Retina (tissue), 1 donor: Measurements from ENCODE around the gene KCNN1.
A peak's percentile ranks its signal among the peaks of the same experiment; 100 is the strongest.
"Not testable (repeated sequence)": the region's sequence is repeated elsewhere in the genome, so short reads cannot be mapped to it uniquely, and the experiment has no call there.

Experiments
- DNase-seq: peaks from one replicate; pipeline ENCODE4 v3.0.0-alpha.2; 2016

Gene KCNN1

DNA sequence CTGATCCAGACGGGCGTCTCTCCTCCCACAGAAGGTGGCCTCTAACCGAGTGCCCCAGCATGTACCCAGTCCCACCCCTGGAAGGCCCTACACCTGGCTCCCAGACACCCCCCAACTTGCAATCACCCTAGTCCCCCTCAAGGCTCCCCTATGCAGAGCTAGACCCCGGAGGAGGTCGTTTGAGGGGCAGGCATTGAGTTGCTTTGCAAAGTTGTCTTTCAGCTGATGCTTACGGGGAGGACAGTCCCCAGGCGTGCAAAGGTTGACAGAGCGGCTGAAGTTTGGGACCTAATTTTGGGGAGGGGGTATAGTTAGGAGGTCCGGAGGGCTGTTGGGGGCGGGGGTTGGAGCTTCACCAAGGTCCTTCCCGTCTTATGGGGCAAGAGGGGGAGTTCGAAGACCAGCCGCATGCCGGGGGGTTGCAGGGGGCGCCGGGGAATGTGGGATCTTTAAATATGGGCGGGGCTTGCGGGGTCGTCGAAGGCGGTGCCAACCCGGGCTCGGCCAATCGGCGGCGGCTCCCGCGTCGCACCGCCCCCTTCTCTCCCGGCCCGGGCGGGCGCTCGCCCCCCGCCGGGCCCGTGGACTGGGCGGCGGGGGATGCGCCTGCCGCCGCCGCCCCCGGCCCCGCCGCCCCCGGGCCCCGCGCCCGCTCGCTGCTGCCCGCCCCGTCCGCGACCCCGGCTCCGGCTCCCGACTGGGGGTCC lies at the start of gene KCNN1:
Gene KCNN1, plus strand, starts transcription at position 558 of the 707 bp plus-strand sequence. CDS start 6,782 bp downstream, outside the sequence.
- DNase-seq, result no peak

DNA sequence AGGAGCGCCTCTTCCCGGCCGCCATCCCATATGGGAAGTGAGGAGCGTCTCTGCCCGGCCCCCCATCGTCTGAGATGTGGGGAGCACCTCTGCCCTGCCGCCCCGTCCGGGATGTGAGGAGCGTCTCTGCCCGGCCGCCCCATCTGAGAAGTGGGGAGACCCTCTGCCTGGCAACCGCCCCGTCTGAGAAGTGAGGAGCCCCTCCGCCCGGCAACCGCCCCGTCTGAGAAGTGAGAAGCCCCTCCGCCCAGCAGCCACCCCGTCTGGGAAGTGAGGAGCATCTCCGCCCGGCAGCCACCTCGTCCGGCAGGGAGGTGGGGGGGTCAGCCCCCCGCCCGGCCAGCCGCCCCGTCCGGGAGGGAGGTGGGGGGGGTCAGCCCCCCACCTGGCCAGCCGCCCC lies 48.8 kb upstream of the KCNN1 start:
- not testable (repeated sequence) for DNase-seq

DNA sequence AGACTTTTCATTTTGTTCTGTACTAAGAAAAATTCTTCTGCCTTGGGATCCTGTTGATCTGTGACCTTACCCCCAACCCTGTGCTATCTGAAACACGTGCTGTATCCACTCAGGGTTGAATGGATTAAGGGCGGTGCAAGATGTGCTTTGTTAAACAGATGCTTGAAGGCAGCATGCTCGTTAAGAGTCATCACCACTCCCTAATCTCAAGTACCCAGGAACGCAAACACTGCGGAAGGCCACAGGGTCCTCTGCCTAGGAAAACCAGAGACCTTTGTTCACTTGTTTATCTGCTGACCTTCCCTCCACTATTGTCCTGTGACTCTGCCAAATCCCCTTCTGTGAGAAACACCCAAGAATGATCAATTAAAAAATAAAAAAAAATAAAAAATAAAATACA lies 47.8 kb upstream of the KCNN1 start:
- DNase-seq, result not testable (repeated sequence)

DNA sequence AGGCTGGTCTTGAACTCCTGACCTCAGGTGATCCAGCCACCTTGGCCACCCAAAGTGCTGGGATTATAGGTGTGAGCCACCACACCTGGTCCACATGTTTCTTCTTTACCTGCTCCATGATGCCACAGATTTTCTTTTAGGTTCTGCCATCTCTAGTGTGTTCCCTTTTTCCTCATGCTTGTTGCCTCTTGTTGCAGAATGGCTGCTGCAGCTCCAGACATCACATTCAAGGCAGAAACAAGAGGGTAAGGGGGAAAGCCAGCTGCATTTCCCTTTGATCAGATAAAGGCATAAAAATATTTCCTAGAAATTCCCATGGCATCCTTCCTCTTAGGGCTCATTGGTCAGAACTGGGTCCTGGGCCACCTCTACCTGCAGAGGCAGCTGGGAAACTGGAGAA lies 46.4 kb upstream of the KCNN1 start:
- DNase-seq, result no peak

DNA sequence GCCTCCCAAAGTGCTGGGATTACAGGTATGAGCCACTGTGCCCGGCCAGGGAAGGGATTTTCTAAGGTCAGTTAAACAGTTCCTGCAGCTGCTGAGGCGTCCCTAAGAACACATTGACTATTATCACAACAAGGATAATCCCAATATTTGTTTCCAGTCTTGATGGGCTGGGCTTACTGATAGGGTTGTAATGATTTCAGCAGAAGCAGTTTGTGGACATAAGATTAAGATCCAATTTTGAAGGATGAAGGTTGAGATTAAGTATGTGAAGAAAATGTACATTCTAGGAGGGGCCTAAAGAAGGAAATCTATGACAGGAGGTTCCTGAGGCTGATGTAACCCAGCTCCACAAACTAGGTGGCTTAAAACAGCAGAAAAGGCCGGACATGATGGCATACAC lies 44.8 kb upstream of the KCNN1 start:
- no peak for DNase-seq

DNA sequence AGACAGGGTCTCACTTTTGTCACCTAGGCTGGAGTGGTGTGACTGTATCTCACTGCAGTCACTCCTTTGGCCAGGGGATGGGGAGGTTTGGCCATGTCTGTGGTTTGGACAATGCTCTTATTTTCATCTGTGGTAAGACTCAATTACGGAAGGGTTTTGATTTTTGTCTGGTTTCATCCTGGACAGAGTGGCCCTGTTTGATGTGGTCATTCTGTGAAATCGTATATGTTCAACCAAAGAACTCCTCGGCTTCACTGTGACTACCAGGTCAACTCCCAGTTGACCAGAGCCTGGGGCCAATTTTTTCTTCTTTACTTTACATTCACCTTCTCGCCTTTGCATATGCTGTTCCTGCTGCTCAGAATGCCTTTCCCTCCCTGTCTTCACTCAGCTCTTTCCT lies 40.9 kb upstream of the KCNN1 start:
- DNase-seq, result no peak

DNA sequence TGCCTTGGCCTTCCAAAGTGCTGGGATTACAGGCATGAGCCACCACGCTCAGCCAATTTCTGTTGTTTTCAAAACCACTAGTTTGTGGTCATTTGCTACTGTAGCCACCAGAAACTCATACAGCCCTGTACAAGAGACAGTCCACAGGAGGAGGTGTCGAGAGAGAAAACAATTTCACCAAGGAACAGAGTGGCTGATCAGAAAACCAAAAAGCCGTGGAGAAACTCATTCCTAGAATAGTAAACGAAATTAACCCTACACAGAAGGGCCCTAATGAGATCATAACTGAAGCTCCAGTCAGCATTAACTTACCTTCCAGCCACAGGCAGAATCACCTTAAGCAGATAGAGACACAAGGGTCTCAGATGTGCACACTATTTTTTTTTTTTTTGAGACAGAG lies 37.9 kb upstream of the KCNN1 start:
- no peak for DNase-seq

DNA sequence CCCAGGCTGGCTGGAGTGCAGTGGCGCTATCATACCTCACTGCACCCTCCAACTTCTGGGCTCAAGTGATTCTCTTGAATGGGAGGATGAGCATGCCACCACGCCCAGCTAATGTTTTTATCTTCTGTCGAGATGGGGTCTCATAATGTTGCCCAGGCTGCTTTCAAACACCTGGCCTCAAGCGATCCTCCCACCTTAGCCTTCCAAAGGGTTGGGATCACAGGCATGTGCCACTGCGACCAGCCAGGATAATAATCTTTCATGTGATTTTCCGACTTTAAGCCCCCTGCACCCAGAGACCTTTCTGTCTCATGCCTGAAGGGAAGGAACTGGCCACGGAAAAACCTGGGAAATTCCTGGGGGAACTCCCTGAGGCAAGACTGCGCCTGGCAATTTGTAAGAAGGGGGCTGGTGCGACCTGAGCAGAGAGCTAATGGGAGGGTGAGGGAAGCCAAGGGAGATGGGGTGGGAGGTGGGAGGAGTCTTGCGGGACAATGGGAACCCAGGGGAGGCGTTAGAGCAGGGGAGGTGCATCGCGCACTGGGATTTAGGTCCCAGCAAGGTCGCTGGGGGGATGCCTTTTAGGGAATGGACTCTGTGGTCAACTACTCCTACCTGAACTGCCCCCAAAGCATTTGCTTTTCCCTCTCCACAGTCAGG lies 35.2 kb upstream of the KCNN1 start:
- DNase-seq, result peak; percentile 48

DNA sequence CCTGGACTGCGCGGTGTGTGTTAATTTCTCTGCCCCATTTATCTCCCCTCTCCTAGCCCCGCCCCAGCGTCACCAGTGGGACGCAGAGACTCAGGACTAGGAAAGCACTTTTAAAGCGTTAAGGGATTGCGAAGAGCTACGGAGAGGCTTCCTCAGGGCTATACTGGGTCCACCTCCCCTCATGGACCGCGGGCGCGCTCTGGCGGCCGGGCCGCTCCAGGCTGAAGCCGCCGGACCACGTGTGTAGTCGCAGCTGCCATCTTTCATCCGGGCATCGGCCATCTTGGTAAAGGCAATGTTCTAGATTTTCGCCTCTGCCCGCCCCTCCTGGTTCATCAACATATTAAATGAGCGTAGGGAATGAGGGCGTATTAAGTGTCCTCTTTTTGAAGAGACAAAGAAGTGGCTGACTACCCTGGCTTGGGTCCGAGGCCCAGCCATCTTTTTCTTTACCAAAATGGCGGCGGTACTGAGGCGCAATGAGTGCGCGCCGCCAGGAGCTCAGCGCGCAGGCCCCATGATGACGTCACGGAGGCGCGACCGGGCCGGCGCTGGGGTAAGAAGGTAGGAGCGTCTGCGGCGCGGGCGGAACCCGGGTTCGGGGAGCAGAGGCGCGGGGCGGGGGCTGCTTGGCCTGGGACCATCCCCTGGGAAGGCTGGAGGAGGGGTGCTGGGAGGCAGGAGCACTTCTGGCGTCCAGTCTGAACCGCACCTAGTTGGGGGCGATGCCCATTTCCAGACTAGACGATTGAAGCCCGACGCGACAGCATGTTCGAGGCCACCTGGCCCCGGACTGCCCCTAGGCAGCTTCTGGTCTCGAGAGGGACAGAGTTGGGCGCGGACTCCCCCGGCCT lies 34.2 kb upstream of the KCNN1 start, which contains the start of gene CCDC124:
Gene CCDC124, plus strand, starts transcription at position 531 of the 854 bp plus-strand sequence. CDS start 3,406 bp downstream, outside the sequence.
- DNase-seq, result peak; percentile 99

DNA sequence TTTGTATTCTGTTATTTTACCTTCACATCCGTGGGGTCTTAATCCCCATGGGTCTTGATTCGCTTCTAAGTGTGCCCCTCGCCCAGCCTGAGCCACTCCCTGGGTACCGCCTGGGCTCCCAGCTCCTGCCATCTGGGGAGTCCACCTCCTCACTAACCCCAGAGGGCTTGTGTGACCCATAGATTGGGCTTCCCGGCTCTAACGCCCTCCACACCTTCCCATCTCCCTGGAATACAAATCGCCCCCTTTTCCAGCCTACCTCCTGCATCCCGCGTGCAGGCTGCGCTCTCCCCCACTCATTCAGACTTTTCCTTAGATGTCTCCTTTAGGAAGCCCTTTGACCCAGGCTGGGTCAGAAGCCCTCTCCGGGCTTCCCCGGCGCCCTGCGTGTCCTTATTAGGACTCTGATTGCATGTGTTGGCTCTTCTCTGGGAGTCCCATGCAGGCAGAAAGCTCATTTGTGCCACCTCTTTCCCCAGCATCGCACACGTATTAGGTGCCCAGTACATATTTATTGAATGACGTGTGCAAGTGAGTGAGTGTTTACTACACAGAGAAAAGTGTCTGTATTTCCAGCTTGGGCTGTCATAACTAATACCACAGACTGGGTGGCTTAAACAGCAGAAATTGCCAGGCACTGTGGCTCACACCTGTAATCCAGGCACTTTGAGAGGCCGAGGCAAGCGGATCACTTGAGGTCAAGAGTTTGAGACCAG lies 33.3 kb upstream of the KCNN1 start:
- no peak for DNase-seq

DNA sequence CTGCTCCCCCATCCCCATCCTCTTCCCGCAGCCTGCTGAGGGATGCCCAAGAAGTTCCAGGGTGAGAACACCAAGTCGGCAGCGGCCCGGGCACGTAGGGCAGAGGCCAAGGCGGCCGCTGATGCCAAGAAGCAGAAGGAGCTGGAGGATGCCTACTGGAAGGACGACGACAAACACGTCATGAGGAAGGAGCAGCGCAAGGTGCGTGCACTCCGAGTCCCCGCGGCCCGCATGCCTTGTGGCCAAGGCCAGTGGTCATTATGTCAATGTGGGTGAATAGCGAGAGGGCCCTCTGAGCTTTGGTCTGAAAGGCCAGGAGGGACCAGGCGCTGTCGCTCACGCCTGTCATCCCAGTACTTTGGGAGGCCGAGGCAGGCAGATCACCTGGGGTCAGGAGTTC lies 30.5 kb upstream of the KCNN1 start:
- no peak for DNase-seq

DNA sequence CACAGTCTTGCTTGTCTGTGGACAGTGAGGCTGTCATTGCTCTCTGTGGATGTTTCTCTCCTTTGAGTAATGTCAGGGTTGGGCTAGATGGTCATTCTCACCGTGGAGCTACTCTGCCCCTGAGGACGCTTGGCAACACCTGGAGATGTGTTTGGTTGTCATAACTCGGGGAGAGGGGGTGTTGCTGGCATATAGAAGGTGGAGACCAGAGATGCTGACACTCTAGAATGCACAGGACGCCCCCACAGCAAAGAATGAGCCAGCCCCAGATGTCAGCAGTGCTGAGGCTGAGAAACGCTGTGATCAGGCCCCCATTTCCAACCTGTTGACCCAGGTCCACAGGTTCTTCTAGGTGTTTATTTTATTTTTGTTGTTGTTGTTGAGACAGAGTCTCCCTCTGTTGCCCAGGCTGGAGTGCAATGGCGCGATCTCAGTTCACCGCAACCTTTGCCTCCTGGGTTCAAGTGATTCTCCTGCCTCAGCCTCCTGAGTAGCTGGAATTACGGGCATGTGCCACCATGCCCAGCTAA lies 29.5 kb upstream of the KCNN1 start:
- DNase-seq, result no peak

DNA sequence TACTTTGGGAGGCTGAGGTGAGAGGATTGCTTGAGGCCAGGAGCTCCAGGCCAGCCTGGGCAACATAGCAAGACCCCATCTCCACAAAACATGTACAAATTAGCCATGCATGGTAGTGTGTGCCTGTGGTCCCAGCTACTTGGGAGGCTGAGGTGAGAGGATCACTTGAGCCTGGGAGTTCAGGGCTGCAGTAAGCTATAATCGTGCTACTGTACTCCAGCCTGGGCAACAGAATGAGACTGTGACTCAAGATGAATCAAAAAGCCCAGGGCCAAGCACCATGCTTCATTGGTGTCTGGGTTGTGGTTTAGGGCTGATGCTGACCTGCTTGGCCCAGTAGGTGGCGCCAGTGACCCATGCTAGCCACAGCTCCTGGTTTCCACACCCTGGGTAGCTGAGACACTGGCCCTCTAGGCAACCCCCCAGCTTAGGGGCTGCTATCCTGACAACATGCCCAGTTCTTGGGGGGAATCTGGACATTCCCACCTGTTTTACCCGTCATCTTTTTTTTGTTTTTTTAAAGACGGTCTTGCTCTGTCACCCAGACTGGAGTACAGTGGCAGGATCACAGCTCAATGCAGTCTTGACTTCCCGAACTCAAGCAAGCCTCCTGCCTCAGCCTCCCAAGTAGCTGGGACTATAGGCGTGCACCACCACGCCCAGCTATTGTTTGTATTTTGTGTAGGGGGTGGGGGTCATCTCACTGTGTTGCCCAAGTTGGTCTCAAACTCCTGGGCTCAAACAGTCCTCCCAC lies 28.6 kb upstream of the KCNN1 start:
- DNase-seq, result peak; percentile 85

DNA sequence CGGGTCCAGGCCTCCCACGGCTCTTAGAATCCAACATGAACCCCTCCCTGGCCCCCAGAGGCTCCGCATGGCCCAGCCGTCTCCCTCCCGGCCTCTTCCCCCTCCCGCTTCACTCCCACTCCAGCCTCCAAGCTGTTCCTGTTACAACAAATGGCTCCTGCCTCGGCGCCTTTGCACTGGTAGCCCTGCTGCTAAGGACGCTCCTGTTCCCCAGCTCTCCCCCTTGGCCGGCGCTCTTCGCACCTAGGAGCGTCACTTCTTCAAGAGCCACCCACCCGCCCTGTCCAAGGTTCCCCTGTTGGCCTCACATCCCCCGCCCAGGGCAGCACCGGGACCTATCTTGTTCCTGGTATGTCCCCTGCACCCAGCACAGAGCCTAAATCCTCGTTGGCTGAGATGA lies 24.7 kb upstream of the KCNN1 start:
- DNase-seq, result no peak

DNA sequence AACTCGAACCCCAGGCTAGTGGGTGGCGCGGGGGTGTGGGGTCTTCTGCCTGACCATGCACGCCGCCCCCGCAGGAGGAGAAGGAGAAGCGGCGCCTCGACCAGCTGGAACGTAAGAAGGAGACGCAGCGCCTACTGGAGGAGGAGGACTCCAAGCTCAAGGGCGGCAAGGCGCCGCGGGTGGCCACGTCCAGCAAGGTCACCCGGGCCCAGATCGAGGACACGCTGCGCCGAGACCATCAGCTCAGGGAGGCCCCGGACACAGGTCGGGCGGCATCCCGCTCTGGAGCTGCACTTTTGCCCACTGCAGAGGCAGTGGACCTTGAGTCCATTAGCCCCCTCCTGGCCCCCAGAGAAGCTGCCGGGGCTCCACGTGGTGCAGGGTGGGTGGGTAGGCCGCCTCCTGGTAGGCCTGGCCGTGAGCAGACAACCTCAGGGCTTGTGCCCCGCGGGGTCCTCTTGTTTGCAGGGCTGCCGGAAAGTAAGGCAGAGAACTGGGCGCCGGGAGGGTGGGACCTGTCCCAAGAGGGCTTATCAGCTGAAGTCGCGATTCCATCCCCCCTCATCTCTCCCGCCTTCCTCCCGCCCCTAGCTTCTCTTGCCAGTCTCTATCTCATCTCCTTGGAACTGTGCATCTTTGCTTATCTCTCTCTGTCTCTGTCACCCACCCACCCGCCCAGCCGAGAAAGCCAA lies 24.2 kb upstream of the KCNN1 start:
- no peak for DNase-seq

DNA sequence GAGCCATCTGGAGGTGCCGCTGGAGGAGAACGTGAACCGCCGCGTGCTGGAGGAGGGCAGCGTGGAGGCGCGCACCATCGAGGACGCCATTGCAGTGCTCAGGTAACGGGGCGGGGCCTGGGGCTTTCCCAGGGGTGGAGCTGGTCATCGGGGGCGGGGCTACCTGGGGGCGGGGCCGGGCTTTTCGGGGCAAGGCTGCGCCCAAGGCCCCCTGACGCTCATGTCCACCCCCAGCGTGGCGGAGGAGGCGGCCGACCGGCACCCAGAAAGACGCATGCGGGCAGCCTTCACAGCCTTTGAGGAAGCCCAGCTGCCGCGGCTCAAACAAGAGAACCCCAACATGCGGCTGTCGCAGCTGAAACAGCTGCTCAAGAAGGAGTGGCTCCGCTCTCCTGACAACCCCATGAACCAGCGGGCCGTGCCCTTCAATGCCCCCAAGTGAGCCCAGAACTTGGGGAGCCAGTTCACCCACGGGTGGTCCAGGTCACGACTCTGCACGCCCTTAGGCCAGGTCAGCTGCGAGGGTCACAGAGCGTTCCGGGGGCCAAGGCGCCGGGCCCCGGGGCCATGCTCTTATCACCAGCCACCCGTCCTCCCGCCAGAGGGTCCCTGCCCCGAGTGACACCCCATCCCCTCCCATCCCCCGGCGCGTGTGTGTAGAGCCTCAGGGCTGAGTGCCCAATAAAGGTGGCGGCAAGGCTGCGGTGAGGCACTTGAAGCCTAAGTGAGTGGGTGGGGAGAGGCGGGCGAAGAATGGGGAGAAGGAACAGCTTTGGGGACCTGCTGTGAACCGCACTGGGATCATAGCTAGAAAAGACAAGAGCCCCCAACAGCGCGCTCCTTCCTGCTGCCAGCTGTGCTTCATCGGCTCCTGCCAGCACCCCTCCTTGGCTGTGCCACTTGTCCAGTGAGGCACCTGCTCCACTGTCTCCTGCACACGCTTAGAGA lies 23.4 kb upstream of the KCNN1 start:
- no peak for DNase-seq

DNA sequence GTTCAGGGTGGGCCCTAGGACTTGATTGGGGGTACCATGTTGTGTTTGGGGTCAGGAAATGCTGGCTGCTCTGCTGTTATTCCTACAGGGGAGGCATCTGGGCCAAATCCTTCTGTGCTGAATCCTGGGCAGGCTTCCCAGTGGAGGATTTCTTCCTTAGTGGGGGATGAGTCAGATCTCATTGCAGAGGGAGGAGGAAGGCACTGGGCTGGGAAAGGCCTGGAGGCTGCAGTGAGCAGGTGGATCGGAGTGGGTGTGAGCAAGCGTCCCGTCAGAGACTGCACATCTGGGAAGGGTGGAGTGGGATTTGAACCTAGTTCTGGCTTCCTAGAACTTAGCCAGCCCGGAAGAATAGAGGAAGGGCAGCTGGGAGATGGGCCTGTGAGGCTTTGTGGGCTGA lies 22.6 kb upstream of the KCNN1 start:
- no peak for DNase-seq

DNA sequence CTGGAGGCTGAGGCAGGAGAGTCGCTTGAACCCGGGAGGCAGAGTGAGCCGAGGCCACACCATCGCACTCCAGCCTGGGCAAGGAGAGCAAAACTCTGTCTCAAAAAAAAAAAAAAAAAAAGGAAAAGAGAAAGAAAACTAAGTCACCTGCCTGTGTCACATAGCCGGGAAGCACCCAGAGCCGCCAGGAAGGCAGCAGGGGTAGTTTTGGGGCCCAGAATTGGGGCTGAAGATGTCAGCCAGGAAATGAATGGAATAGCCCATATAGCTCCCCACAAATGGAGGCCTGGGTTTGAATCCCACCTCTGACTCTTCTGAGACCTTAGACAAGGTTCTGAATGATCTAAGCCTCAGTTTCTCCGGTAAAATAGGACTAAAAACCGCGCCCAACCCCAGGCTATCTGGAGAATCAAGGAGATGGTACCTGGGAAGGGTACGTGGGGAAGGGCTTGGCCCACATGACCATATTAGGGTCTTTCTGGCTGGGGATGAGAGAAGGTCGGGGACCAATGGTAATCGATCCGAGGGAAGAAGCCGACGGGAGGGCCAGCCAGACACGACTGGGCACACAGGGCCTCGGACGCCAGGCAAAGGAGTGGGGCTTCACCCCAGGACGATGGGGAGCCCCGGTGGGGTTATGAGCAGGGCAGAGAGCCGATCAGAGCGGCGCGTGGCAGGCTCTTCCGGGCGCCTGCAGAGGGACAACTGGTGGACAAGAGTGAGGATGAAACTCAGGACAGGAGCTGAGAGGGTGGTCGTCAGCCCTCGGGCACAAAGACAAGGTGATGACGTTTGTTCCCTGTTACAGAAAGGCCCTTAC lies 19.7 kb upstream of the KCNN1 start:
- no peak for DNase-seq
